AG10803 (cell line): ENCODE data around the gene BCR.
A peak's percentile ranks its signal among the peaks of the same experiment; 100 is the strongest.

Experiments
- DNase-seq: peaks from one replicate; pipeline ENCODE4 v3.0.0; 2010; ENCODE audit warnings: low read depth
- H3K4me3 ChIP-seq: 2 replicates; pipeline ENCODE4 v1.5.1; 2011; ENCODE audit warnings: mild to moderate bottlenecking, low read length, control low read depth
- CTCF ChIP-seq: conservative IDR thresholded peaks from 2 replicates; pipeline ENCODE4 v1.5.1; 2011; ENCODE audit warnings: mild to moderate bottlenecking, low read length, control low read depth, inconsistent platforms

BCR gene

GRCh38 chr22:23226497-23226850 lies 46.2 kb downstream of the BCR start:
- no peak for TF ChIP-seq CTCF
- H3K4me3 ChIP-seq, result no peak overlapping the region
- DNase-seq, result no peak

GRCh38 chr22:23227380-23227779 lies 47.1 kb downstream of the BCR start:
- H3K4me3 ChIP-seq, result no peak overlapping the region
- DNase-seq, result no peak

GRCh38 chr22:23228503-23228902 lies 48.2 kb downstream of the BCR start:
- no peak for TF ChIP-seq CTCF
- H3K4me3 ChIP-seq, result no peak overlapping the region
- DNase-seq, result no peak

More at GRCh38 chr22:23227380-23227779, 47.1 kb downstream of the BCR start:
- TF ChIP-seq CTCF, result no peak

GRCh38 chr22:23229646-23230045 lies 49.3 kb downstream of the BCR start:
- TF ChIP-seq CTCF, result no peak
- H3K4me3 ChIP-seq, result no peak overlapping the region
- DNase-seq, result no peak

GRCh38 chr22:23230348-23231068 lies 50.2 kb downstream of the BCR start:
- no peak overlapping the region for H3K4me3 ChIP-seq
- no peak for DNase-seq
- TF ChIP-seq CTCF, result no peak

- TF ChIP-seq CTCF, result no peak
- peak; percentile 36 for DNase-seq
- H3K4me3 ChIP-seq, result no peak overlapping the region
Observed at GRCh38 chr22:23231471-23232093, 51.3 kb downstream of the BCR start.
